ENCODE measurements around the gene CDH15.
"Not testable (repeated sequence)": the region's sequence is repeated elsewhere in the genome, so short reads cannot be mapped to it uniquely, and the experiment has no call there.

The CDH15 gene

GRCh38 chr16:89242795-89243200 is 71.2 kb downstream of the CDH15 start:
- DNase-seq: no peak

DNA sequence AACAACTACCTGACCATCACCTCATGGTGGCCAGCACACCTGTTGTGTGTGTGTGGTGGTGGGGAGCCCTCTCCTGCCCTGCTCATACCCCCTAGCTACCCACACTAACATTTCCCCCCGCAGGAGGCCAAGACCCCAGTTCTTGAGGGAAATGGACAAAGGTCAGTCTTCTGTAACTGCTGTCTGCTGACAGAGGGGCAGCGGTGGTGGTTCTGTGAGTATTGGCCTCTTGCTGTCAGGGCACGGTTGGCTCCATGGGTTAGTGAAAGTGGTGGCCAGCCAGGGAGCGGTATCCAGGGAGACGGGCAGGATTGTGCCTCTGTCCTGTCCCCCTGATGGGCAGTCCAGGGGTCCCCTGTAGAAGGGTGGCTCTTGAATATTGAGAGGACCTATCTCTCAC is 72.1 kb downstream of the CDH15 start:
- DNase-seq: no peak

GRCh38 chr16:89244264-89244663 is 72.7 kb downstream of the CDH15 start:
- DNase-seq: not testable (repeated sequence)

- DNase-seq: no peak
These were observed 73.2 kb downstream of the CDH15 start for GRCh38 chr16:89244754-89245153.

Measured in NCI-H510A treated with DMSO at 0.1 percent for 48 hours (cell line).